Fibroblast of peridontal ligament (primary cell): ENCODE results near the gene SLFN14.
"Not testable (repeated sequence)": the region's sequence is repeated elsewhere in the genome, so short reads cannot be mapped to it uniquely, and the experiment has no call there.

Experiments used
- DNase-seq: peaks from one replicate; pipeline ENCODE4 v3.0.0-alpha.2; 2010; ENCODE audit errors: extremely low read depth

Gene SLFN14

GRCh38 chr17:35560703-35561102 lies at the start of gene SLFN14:
SLFN14 (minus strand) TSS chr17:35560819; CDS start chr17:35558062, 2,757 bp downstream.
- DNase-seq, result no peak

GRCh38 chr17:35609831-35610230 lies 49.2 kb upstream of the SLFN14 start:
- DNase-seq, result no peak

DNA sequence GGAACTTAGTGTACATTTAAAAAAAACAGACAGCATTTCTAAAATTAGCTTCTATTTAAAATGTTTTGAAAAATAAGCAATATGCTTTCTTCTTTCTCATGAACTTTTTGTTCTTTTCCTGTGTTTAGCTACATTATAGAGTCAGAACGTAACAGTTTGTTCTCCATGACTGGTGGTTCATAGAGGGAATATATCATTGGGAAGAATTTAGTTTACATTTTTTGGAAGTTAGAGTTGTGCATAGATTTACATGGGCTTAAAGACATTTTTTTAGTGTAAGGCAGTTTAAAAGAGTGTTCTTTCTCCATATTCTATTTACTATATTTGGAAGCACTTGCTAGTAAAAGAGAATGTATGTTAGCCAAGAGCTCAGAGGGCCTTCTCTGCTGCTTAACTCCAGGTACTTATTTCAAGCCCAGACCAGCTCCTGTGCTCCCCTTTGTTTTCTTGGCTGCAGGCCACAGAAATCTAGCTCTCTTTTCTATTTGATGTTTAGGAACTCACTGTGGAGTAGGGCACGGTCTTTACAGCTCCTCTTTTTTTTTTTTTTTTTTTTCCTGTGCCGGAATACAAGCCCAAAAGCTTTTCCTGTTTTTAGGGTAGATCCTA lies 46.7 kb upstream of the SLFN14 start:
- no peak for DNase-seq

DNA sequence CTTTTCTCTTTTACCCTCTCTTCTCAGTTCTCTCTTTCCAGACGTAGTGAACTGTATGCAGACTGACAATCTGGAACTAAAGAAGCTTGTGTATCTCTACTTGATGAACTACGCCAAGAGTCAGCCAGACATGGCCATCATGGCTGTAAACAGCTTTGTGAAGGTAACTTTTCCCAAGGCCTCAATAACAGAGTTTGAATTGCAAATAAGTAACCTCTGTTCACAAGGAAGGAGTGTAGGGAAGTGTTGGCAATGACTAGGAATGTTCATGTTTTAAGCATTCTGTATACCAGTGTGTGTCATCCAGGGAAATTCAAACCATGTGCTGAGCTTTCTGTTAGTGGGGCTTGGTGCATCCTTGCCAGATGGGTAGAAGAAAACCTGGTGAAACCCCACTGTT lies 45.1 kb upstream of the SLFN14 start:
- DNase-seq, result peak; percentile 76

- DNase-seq, result no peak
Measured at GRCh38 chr17:35603674-35604073, 43.1 kb upstream of the SLFN14 start.

DNA sequence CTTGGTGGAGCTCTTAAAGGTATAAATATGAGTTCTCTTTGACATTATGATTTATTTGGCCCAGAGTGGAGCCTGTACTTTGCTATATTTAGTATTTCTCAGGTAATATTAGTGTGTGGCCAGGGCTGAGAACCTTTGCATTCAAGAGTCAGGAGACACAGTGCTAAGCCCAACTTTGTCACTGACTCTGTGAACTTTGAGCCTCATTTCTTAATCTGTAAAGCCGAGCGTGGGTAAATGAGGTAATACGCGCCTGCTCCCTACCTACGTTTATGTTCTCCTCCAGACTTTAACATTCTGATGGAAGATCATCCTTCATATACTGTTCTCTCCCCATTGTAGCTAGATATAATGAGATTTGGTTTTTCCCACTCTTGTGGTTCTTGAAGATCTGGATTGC lies 37.0 kb upstream of the SLFN14 start:
- no peak for DNase-seq

DNA sequence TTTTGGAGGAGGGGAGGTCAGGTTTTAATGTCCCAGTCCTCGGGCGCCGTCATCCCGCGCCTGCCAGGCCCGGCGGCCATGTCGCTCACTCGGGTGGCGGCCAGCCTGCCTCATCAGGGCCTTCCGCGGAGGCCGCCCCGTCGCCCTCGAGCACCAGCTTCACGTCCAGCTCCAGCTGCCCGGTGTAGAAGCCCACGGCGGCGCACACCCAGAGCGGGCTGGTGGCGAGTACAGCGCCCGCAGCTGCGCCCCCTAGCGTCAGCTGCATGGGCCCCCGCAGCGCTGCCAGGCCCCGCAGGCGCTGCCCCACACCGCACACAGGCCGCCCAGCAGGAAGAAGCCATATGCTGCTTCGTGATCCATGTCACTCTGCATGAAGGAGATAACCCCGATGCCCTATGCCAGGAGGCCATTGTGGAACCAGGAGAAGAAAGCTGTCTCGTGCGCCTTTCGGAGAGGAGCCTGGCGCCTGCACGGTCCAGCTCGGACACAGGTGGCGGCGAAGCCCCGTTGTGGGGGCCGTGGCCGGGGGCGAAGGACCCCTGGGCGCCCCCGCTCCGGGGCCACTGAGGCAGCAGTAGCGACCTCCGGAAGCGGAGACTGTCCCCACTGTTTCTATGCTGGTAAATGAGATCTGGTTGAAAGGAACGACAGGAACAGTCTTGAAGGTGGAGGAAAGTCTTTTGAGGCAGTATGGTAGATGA lies 36.1 kb upstream of the SLFN14 start:
- no peak for DNase-seq

- DNase-seq, result no peak
Measured at GRCh38 chr17:35596072-35596471, 35.5 kb upstream of the SLFN14 start.

DNA sequence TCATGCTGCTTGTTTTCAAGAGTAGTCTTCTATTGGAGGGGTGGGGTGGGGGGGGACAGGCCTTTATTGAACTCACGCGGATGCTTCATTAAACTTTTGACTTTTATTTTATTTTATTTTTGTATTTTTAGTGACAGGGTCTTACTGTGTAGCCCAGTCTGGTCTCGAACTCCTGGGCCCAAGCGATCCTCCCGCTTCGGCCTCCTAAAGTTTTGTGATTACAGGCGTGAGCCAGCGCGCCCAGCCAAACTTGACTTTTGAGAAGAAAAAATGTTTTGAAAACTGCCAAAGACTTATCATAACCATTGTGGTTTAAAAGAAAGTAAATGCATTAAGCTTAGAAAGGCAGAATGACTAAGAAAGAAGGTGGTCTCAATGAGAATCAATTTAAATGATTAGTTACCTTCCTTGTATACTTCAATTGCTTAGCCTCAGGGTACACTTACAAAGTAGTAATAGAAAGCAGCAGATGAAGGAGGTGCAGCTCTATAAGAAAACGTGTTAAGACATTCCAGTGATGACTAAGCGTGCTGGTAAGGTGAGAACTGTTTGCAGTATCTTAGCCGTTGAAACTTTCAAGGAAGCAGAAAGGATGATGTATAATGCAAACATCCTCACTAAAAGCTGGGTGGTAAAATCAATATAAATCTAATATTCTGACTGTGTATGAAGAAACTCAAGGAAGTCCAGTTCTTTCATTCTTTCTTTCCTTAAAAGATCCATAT lies 27.7 kb upstream of the SLFN14 start:
- no peak for DNase-seq

GRCh38 chr17:35587074-35587961 lies 26.7 kb upstream of the SLFN14 start, which contains the start of gene AP2B1:
AP2B1 (plus strand) TSS chr17:35587322; CDS start chr17:35594031, 6,709 bp downstream.
- DNase-seq, result peak; percentile 97

DNA sequence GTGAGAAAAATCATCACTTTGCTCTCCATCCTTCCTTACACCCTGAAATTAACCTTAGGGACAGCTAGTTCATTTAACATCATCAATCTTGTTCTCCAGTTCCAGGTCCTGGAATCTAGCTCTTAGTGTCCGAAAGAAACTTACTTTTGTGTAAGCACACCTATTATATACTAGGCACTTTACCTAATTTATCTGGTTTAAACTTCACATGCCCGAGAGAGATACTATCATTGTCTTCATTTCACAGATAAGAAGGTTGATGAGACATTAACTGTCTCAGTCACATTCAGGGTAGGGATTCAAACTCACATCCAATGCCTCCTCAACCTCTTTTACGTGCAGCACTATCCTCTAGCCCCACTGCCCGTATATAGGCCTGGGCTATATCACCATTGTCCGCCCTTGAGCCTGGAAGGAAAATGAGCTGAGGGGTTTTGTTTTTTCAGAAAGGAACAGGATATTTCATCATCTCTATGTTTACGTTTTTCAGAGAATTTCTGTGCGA lies 26.0 kb upstream of the SLFN14 start:
- peak; percentile 7 for DNase-seq

- no peak for DNase-seq
Measured at GRCh38 chr17:35584061-35584460, 23.4 kb upstream of the SLFN14 start.

GRCh38 chr17:35578929-35579432 lies 18.4 kb upstream of the SLFN14 start:
- DNase-seq, result no peak

GRCh38 chr17:35578197-35578928 lies 17.7 kb upstream of the SLFN14 start, which contains the start of gene PEX12:
PEX12 (minus strand) TSS chr17:35578571; CDS start chr17:35578021, 550 bp downstream.
- DNase-seq, result peak; percentile 86

DNA sequence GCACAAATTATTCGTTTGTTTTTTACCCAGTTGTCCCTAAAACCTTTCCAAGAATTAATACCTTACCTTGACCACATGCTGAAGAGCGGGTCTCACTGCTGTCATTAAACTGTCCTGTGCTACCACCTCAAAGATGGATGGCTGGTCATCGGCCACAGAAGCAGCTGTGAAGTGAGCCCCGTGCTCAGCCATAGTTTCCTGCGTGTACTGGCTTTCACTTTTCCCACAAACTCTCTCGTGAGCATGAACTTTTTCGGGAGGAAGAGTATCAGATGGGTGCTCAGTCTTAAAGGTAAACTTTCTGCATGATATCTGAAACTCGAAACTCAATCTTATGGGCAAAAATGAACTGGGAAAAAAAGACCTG lies 17.2 kb upstream of the SLFN14 start:
- peak; percentile 33 for DNase-seq

DNA sequence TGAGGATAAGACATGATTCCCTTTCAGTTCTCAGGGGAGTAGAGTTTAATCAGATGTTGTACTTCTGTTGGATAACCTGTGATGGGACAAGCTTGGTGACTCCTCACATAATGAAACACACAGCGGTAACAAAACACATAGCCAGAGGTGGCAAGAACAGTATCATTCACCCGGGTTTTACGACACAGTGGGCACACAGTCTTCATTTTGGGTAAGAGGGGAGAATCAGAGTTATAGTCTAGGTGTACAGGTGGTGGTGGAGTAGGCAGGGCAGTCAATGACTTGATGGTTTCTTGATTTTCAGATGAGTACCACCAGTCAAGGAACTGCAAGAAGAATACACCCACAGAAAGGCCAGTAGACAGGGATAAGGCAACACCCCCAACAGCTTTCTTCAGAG lies 15.1 kb upstream of the SLFN14 start:
- no peak for DNase-seq

DNA sequence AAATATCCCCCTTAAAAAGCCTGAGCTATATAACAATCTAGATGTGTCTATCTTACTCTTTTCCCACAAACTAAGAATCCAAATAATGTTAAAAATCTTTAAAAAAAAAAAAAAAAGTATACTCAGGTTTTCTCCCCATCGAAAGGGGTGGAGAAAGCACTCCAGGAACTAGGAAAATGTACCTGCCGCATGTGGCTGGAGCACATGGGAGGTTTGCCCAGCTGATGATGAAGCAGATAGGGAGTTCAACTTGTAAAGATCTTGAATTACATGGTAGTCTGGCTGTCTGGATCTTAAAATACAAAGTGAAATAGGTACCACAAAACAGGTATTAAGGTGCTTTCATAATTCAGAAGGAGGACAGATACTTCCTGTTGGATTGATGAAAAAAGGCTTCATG lies 8.8 kb upstream of the SLFN14 start:
- DNase-seq, result no peak

GRCh38 chr17:35568561-35568960 lies 7.9 kb upstream of the SLFN14 start:
- peak; percentile 44 for DNase-seq

DNA sequence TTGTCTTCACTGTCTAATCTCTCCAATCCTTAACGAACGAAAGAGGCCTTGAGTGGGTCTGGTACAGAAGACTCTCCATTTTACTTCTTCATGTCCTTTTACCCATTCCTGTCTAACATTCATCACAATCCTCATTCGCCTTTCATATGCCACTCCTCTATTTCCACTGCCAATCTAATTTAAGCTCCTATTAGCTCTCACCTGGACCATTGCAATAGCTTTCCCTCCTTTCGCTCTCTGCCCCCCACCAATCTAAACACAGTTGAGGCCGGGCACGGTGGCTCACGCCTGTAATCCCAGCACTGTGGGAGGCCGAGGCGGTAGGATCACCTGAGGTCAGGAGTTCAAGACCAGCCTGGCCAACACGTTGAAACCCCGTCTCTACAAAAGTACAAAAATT lies 6.3 kb upstream of the SLFN14 start:
- DNase-seq, result no peak

DNA sequence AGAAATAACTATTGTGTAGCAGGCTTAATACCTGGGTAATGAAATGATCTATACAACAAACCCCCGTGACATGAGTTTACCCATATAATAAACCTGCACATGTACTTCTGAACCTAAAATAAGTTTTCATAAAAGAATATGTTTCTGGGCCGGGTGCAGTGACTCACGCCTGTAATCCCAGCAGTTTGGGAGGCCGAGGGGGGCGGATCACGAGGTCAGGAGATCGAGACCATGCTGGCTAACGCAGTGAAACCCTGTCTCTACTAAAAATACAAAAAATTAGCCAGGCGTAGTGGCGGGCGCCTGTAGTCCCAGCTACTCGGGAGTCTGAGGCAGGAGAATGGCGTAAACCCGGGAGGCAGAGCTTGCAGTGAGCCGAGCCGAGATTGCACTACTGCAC lies 2.6 kb upstream of the SLFN14 start:
- DNase-seq, result not testable (repeated sequence)
